GM19099 (cell line): Measurements from ENCODE around the gene ACSL5.

ENCODE experiments used
- POLR2A ChIP-seq: IDR thresholded peaks from 3 replicates; pipeline ENCODE4 v1.6.1; 2011; ENCODE audit warnings: low read depth; ENCODE audit not compliant: insufficient read length; ENCODE audit errors: extremely low read depth

ACSL5 gene

GRCh38 chr10:112454910-112455779 is 81.2 kb downstream of the ACSL5 start:
- TF ChIP-seq POLR2A = no peak

GRCh38 chr10:112456533-112456932 is 82.6 kb downstream of the ACSL5 start:
- TF ChIP-seq POLR2A = no peak

GRCh38 chr10:112460366-112460765 is 86.5 kb downstream of the ACSL5 start:
- TF ChIP-seq POLR2A = no peak

GRCh38 chr10:112461029-112461887 is 87.3 kb downstream of the ACSL5 start:
- no peak for TF ChIP-seq POLR2A

GRCh38 chr10:112465299-112465883 is 91.5 kb downstream of the ACSL5 start:
- no peak for TF ChIP-seq POLR2A

- TF ChIP-seq POLR2A = no peak
These were observed 92.9 kb downstream of the ACSL5 start for GRCh38 chr10:112466802-112467201.

GRCh38 chr10:112467541-112468075 is 93.7 kb downstream of the ACSL5 start:
- TF ChIP-seq POLR2A = no peak

GRCh38 chr10:112471878-112472487 is 98.1 kb downstream of the ACSL5 start:
- TF ChIP-seq POLR2A = no peak

GRCh38 chr10:112475575-112476218 is 101.8 kb downstream of the ACSL5 start:
- no peak for TF ChIP-seq POLR2A
